Aorta (tissue), 5 donors: ENCODE data around the gene TBC1D32. TPM values are rescaled to one million over a fixed set of nuclear protein-coding genes. Genes with fewer than 3 reads are reported as not detected.
"Not testable (repeated sequence)": the region's sequence is repeated elsewhere in the genome, so short reads cannot be mapped to it uniquely, and the experiment has no call there.

ENCODE experiments used
- ATAC-seq: fragments of 200-7000 bp; cut with Tn5 transposase; one replicate; pipeline ENCODE4 v1.9.1; 2022; ENCODE audit warnings: moderate library complexity; ENCODE audit not compliant: low FRiP score
- DNase-seq, 2 donors: peaks; one replicate each; pipeline ENCODE4 v3.0.0-alpha.2; 2020
- H3K27ac ChIP-seq, 2 donors: one replicate each; pipeline ENCODE4 v1.5.1; 2013; ENCODE audit warnings: low read length in 2 of 2, mild to moderate bottlenecking in 2 of 2, moderate library complexity in 2 of 2, control low read depth in 1 of 2, inconsistent platforms in 1 of 2, low read depth in 1 of 2
- H3K27me3 ChIP-seq, 2 donors: one replicate each; pipeline ENCODE4 v1.6.1; 2013; ENCODE audit warnings: control low read depth in 1 of 2, low read length in 1 of 2, mild to moderate bottlenecking in 1 of 2, moderate library complexity in 1 of 2; ENCODE audit not compliant: insufficient read depth in 2 of 2, control insufficient read depth in 1 of 2
- H3K36me3 ChIP-seq, 2 donors: one replicate each; pipeline ENCODE4 v1.6.1; 2013; ENCODE audit warnings: control low read depth in 1 of 2, low read length in 1 of 2, mild to moderate bottlenecking in 1 of 2; ENCODE audit not compliant: insufficient read depth in 2 of 2, control insufficient read depth in 1 of 2
- H3K4me1 ChIP-seq, 2 donors: one replicate each; pipeline ENCODE4 v1.6.1; 2013; ENCODE audit warnings: low read length in 2 of 2, control low read depth in 1 of 2, mild to moderate bottlenecking in 1 of 2, moderate library complexity in 1 of 2; ENCODE audit not compliant: insufficient read depth in 2 of 2, control insufficient read depth in 1 of 2
- H3K4me3 ChIP-seq, 2 donors: one replicate each; pipeline ENCODE4 v1.5.1; 2013; ENCODE audit warnings: low read length in 2 of 2, control low read depth in 1 of 2, mild to moderate bottlenecking in 1 of 2
- H3K9me3 ChIP-seq: one replicate; pipeline ENCODE4 v1.6.1; 2013; ENCODE audit warnings: mild to moderate bottlenecking, low read length; ENCODE audit not compliant: control insufficient read depth
- WGBS, 2 donors: extraction: QIAGEN DNeasy Blood & Tissue Kit; methylation state at CpG; one replicate each; pipeline ENCODE4 v1.1.7; 2013; 5-methylcytosine and 5-hydroxymethylcytosine counted together
- intact Hi-C, 2 donors: fragments of 100-400 bp; cut with DNase I; formaldehyde crosslinking; loops; one replicate each; pipeline versions ENCODE4 v1.14.2 to v1.15.0; 2022
- polyA plus RNA-seq, 2 donors: library from polyadenylated mRNA; stranded (reverse); fragments of 200-250 nt; gene quantifications; one replicate each; pipeline ENCODE4 v1.2.3, GENCODE V29; 2013
- total RNA-seq, 2 donors: library from RNA; stranded (reverse); fragmentation: NEBNext Ultra II Directional; extraction: Animal tissue kit (Norgen Biotek cat#: 25700); gene quantifications; one replicate each; pipeline ENCODE4 v1.2.1, GENCODE V29; 2021
- donor health status: healthy with polysubstance abuse.
- donor health status: Bipolar disorder and iron deficiency.
- donor health status: DM: no; HTN: no; CAD: no.
- donor health status: DM: no; HTN: no; CAD: no.
- donor health status: DM: yes; HTN: yes; CAD: no.

TBC1D32 gene
- total and polyA plus RNA-seq, 4 donors = 0.13 to 7.5 (median 3.3) TPM

GRCh38 chr6:121335087-121336008 is 1.1 kb upstream of the TBC1D32 start:
- H3K9me3 ChIP-seq = no peaks in the 10 kb centered on the region
- H3K36me3 ChIP-seq = no peaks in the 10 kb centered on the region
- 50 to 51% methylated on average over 13 of the region's 13 CpGs for WGBS, 2 donors
- peak overlapping the region; percentile 55 to 86 for H3K4me3 ChIP-seq
- intact Hi-C loops = loop anchor here in 1 of 2 donors (10.0 kb wide), 1 partner anchor 699 kb away; no protein-coding TSS in a partner anchor
- H3K4me1 ChIP-seq = no peaks in the 10 kb centered on the region
- DNase-seq (no peak), ATAC-seq (peak; percentile 37)
- peak overlapping the region; percentile 15 to 80 for H3K27ac ChIP-seq
- no peaks in the 10 kb centered on the region for H3K27me3 ChIP-seq

DNA sequence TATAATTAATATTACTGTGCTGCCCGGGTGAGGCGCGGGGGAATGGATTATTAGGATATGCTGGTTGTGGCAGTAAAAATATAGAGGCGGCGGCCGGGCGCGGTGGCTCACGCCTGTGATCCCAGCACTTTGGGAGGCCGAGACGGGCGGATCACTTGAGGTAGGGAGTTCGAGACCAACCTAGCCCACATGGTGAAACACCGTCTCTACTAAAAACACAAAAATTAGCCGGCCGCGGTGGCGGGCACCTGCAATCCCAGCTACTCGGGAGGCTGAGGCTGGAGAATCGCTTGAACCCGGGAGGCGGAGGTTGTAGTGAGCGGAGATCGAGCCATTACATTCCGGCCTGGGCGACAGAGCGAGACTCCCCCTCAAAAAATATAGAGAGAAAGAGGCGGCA is 586 bp downstream of the TBC1D32 start:
- not testable (repeated sequence) for ATAC-seq, H3K4me3 ChIP-seq, H3K27me3 ChIP-seq, H3K9me3 ChIP-seq, H3K4me1 ChIP-seq, H3K36me3 ChIP-seq, DNase-seq, H3K27ac ChIP-seq
- 94 to 95% methylated on average over 28 of the region's 28 CpGs for WGBS, 2 donors
- intact Hi-C loops = loop anchor here in 1 of 2 donors (10.0 kb wide), 1 partner anchor 701 kb away; no protein-coding TSS in a partner anchor

- 89 to 93% methylated on average over 4 of the region's 4 CpGs for WGBS, 2 donors
- intact Hi-C loops = loop anchor here in 1 of 2 donors (10.0 kb wide), 1 partner anchor 702 kb away; no protein-coding TSS in a partner anchor
Observed at GRCh38 chr6:121333196-121333595, 1.1 kb downstream of the TBC1D32 start.

GRCh38 chr6:121330516-121330915 is 3.8 kb downstream of the TBC1D32 start:
- intact Hi-C loops = loop anchor here in 1 of 2 donors (10.0 kb wide), 1 partner anchor 704 kb away; no protein-coding TSS in a partner anchor
- no peak for ATAC-seq

More at GRCh38 chr6:121333196-121333595, 1.1 kb downstream of the TBC1D32 start:
- Histone ChIP-seq H3K27ac (no peak overlapping the region), H3K27me3 (no peaks in the 10 kb centered on the region), H3K36me3 (no peaks in the 10 kb centered on the region), H3K4me1 (no peaks in the 10 kb centered on the region), H3K9me3 (no peaks in the 10 kb centered on the region), H3K4me3 (no peak overlapping the region)
- ATAC-seq (no peak), DNase-seq (no peak)

GRCh38 chr6:121321282-121321681 is 13.0 kb downstream of the TBC1D32 start:
- 85 to 88% methylated on average over 4 of the region's 4 CpGs for WGBS, 2 donors
- ATAC-seq = no peak
- Histone ChIP-seq H3K27me3 (no peaks in the 10 kb centered on the region), H3K4me1 (no peaks in the 10 kb centered on the region), H3K36me3 (no peaks in the 10 kb centered on the region), H3K9me3 (no peaks in the 10 kb centered on the region), H3K4me3 (no peak overlapping the region), H3K27ac (no peak overlapping the region)
- intact Hi-C loops = loop anchor here in 1 of 2 donors (5.0 kb wide), 1 partner anchor 711 kb away; no protein-coding TSS in a partner anchor
- DNase-seq = no peak

More at GRCh38 chr6:121330516-121330915, 3.8 kb downstream of the TBC1D32 start:
- 74 to 85% methylated on average over 2 of the region's 2 CpGs for WGBS, 2 donors
- no peaks in the 10 kb centered on the region for H3K27me3 ChIP-seq
- H3K36me3 ChIP-seq = no peaks in the 10 kb centered on the region
- DNase-seq = no peak
- H3K27ac ChIP-seq = no peak overlapping the region
- no peaks in the 10 kb centered on the region for H3K9me3 ChIP-seq
- no peaks in the 10 kb centered on the region for H3K4me1 ChIP-seq
- H3K4me3 ChIP-seq = no peak overlapping the region

- WGBS, 2 donors = 91 to 92% methylated on average over 2 of the region's 2 CpGs
- no peak for DNase-seq
- intact Hi-C loops = loop anchor here in 1 of 2 donors (5.0 kb wide), 1 partner anchor 713 kb away; no protein-coding TSS in a partner anchor
- no peaks in the 10 kb centered on the region for H3K9me3 ChIP-seq
- no peaks in the 10 kb centered on the region for H3K4me1 ChIP-seq
- H3K4me3 ChIP-seq = no peak overlapping the region
- no peak overlapping the region for H3K27ac ChIP-seq
- no peak for ATAC-seq
- H3K27me3 ChIP-seq = no peaks in the 10 kb centered on the region
- no peaks in the 10 kb centered on the region for H3K36me3 ChIP-seq
Observed at GRCh38 chr6:121319603-121320002, 14.7 kb downstream of the TBC1D32 start.

DNA sequence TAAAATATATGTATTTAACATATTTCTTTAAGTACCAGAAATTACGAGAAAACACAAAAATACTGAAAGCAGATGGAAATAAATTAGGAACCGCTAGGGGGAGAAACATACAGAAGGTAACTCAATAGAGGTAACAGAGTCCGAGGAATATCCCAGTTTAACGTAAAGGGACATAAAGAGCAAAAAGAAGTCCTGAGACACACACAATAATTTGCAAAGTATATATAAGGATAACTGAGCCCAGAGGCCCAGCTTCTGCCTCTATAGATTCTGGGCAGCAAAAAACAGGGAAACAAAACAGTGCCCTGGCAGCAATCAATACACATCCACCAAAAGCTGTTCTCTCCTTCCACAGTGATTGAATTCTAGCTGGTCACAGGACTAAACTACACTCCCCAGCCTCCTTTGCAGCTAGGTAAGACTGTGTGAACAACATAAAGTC is 15.1 kb downstream of the TBC1D32 start:
- no peak for ATAC-seq
- DNase-seq = no peak
- intact Hi-C loops = no loop called here
- Histone ChIP-seq H3K4me3 (no peak overlapping the region), H3K27me3 (no peaks in the 10 kb centered on the region), H3K27ac (no peak overlapping the region), H3K36me3 (no peaks in the 10 kb centered on the region), H3K9me3 (no peaks in the 10 kb centered on the region), H3K4me1 (no peaks in the 10 kb centered on the region)
- 19 to 21% methylated on average over 4 of the region's 4 CpGs for WGBS, 2 donors

GRCh38 chr6:121314381-121315112 is 19.7 kb downstream of the TBC1D32 start:
- H3K27me3 ChIP-seq = no peaks in the 10 kb centered on the region
- intact Hi-C loops = no loop called here
- DNase-seq = no peak

More at GRCh38 chr6:121314381-121315112, 19.7 kb downstream of the TBC1D32 start:
- Histone ChIP-seq H3K4me1 (no peaks in the 10 kb centered on the region), H3K27ac (no peak overlapping the region), H3K9me3 (no peaks in the 10 kb centered on the region), H3K36me3 (no peaks in the 10 kb centered on the region), H3K4me3 (no peak overlapping the region)
- 94 to 95% methylated on average over 6 of the region's 6 CpGs for WGBS, 2 donors
- no peak for ATAC-seq
